Ureter (tissue), 1 donor: ENCODE results near the gene PIGT. TPM values are rescaled to one million over a fixed set of nuclear protein-coding genes. Genes with fewer than 3 reads are reported as not detected.
A peak's percentile ranks its signal among the peaks of the same experiment; 100 is the strongest.

Experiments
- DNase-seq: peaks from one replicate; pipeline ENCODE4 v3.0.0-alpha.2; 2020; ENCODE audit warnings: low spot score
- total RNA-seq: library from RNA; stranded (reverse); gene quantifications from one replicate; pipeline ENCODE4 v1.2.4, GENCODE V29; 2023
- donor health status: DM: yes; HTN: yes; CAD: no.

The PIGT gene
- total RNA-seq, 1 donor from 2014 or later: 94.3 TPM

- DNase-seq: no peak
Measured at GRCh38 chr20:45427236-45428149, 11.6 kb downstream of the PIGT start.

GRCh38 chr20:45429618-45430017, 13.7 kb downstream of the PIGT start:
- no peak for DNase-seq

DNA sequence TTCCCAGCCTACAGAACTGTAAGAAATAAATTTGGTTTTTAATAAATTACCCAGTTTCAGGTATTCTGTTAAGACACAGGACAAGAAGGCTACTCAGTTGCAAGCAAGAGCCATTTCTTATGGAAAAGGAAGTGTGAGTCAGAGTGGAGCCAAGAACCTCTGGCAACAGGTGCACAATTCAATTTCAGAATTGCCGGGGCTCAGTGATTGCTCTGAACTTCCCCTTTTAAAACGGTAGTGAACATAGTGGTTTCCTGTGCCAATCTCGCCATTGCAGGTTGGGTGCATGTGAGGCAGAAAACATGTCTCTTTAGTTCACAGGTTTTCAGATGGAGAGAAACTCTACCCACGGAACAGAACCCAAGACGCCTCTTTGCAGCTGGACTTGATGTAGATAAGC, 16.4 kb downstream of the PIGT start:
- no peak for DNase-seq

DNA sequence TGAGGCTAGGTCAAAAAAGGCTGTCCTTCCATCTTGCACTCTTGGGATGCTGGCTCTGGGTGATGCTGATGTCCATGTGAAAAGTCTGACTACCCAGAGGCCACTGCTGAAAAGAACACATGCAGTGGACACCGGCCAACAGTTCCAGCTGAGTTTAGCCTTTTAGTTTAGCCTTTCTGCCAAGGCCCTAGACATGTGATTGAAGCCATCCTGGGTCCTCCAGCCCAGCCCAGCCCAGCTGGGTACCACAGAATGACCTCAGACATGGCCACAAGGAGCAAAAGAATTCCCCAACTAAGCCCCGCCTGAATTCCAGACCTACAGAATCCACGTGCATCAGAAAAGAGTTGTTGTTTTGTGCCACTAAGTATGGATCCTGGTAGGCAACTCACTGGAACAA, 17.4 kb downstream of the PIGT start:
- no peak for DNase-seq

- DNase-seq: no peak
Measured at GRCh38 chr20:45433976-45434375, 18.0 kb downstream of the PIGT start.

GRCh38 chr20:45436732-45437485, 21.0 kb downstream of the PIGT start:
- DNase-seq: peak; percentile 91

- DNase-seq: no peak
Measured at GRCh38 chr20:45440424-45440823, 24.5 kb downstream of the PIGT start.

- no peak for DNase-seq
Measured at GRCh38 chr20:45440891-45441685, 25.1 kb downstream of the PIGT start.

GRCh38 chr20:45441746-45442145, 25.8 kb downstream of the PIGT start:
- no peak for DNase-seq

- no peak for DNase-seq
Measured at GRCh38 chr20:45444050-45444449, 28.1 kb downstream of the PIGT start.

- DNase-seq: no peak
Measured at GRCh38 chr20:45445805-45446562, 30.0 kb downstream of the PIGT start.

DNA sequence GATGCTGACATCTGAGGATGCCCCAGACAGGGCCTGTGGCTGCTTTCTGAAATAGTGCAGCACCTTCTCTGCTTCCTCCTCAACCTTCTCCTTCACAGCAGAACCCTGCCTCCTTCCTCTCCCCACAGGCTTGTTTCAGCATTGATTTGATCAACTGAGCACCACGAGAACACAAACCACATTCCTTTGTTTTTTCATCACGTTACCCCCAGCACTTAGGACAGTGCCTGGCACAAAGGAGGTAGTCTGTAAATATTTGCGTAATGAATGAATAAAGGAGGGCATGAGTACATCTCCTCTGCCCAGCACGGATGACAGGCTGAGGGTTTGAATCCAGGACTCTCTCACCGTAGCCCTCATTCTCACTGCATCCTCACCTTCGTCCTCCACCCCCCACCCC, 32.3 kb downstream of the PIGT start:
- no peak for DNase-seq

DNA sequence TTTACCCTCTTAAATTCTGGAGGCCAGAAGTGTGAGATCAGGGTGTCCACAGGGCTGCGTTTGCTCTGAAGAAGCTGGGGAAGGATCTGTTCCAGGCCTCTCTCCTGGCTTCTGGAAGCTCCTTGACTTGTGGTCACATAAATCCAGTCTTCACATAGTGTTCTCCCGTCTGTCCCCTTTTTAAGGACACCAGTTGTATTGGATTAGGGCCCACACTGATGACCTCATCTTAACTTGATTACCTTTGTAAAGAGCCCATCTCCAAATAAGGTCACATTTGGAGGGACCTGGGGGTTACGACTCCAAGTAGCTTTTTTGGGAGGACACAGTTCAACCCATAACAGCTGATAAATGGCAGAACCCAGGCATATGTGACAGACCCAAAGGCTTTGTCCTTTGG, 33.6 kb downstream of the PIGT start:
- peak; percentile 74 for DNase-seq

- no peak for DNase-seq
Measured at GRCh38 chr20:45450097-45450818, 34.3 kb downstream of the PIGT start.

DNA sequence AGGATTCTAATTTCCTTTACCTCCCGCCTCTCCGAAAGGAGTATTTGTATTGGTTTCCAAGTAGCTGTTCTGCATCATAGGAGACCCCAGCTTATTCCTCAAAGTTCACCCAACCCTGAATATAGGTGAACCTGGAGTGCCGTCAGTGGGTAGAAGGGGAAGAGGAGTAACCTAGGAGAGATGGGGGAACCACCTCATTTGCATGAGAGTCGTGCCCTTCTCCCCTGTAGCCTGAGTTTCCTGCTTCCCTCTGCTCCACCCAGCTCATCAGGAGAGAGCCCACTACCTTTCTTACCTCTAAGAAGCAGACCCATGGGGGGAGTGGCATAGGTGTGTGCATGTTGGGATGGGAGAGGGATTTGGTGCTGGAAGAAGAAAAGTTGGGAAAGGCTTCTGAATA, 36.3 kb downstream of the PIGT start:
- no peak for DNase-seq

GRCh38 chr20:45452772-45453691, 37.1 kb downstream of the PIGT start:
- no peak for DNase-seq

GRCh38 chr20:45456632-45457031, 40.7 kb downstream of the PIGT start:
- DNase-seq: no peak

DNA sequence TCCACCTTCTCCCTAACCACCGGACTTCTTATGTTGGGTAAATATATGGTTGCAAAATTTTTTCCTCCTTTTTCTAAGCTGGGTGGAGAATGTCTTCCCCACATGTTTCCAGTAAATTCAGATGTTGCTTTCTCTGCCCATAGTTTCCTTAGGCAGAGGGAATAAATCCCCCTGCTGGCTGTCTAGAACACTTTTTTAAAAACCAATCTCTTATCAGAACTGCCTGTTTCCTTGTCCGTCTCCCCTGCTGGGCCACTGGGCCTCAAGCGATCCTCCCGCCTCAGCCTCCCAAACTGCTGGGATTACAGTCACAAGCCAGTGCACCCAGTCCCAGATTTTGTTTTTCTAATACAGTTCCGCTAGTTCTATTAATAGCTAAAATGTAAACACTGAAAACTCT, 43.7 kb downstream of the PIGT start:
- no peak for DNase-seq

- no peak for DNase-seq
Measured at GRCh38 chr20:45461225-45461624, 45.3 kb downstream of the PIGT start.
